H9 (cell line): ENCODE results near the gene RBM34. TPM values are rescaled to one million over a fixed set of nuclear protein-coding genes. Genes with fewer than 3 reads are reported as not detected.

ENCODE experiments used
- DNase-seq: peaks from one replicate; pipeline ENCODE4 v3.0.0-alpha.2; 2017
- H2AFZ ChIP-seq: one replicate; pipeline ENCODE4 v1.6.1; 2013; ENCODE audit warnings: mild to moderate bottlenecking, low read length, control low read depth, moderate library complexity
- H2AK5ac ChIP-seq: 2 replicates; pipeline ENCODE4 v1.6.1; 2013; ENCODE audit warnings: low read length, control low read depth, mixed read lengths; ENCODE audit not compliant: insufficient read length
- H2BK120ac ChIP-seq: one replicate; pipeline ENCODE4 v1.6.1; 2013; ENCODE audit warnings: low read depth, mild to moderate bottlenecking, low read length, control low read depth, inconsistent platforms; ENCODE audit not compliant: poor library complexity, severe bottlenecking
- H2BK12ac ChIP-seq: 2 replicates; pipeline ENCODE4 v1.6.1; 2013; ENCODE audit warnings: low read length, control low read depth, mixed read lengths, low read depth; ENCODE audit not compliant: insufficient read length
- H2BK15ac ChIP-seq: 2 replicates; pipeline ENCODE4 v1.6.1; 2013; ENCODE audit warnings: low read depth, low read length, control low read depth
- H2BK20ac ChIP-seq: one replicate; pipeline ENCODE4 v1.6.1; 2013; ENCODE audit warnings: low read depth, mild to moderate bottlenecking, low read length, control low read depth, inconsistent platforms; ENCODE audit not compliant: poor library complexity, severe bottlenecking
- H2BK5ac ChIP-seq: 2 replicates; pipeline ENCODE4 v1.6.1; 2013; ENCODE audit warnings: low read length, control low read depth, mixed read lengths; ENCODE audit not compliant: insufficient read length
- H3K14ac ChIP-seq: 2 replicates; pipeline ENCODE4 v1.6.1; 2013; ENCODE audit warnings: low read length, control low read depth; ENCODE audit not compliant: insufficient read depth
- H3K18ac ChIP-seq: 2 replicates; pipeline ENCODE4 v1.6.1; 2013; ENCODE audit warnings: low read depth, mild to moderate bottlenecking, mixed read lengths, low read length, control low read depth; ENCODE audit not compliant: insufficient read length
- H3K23ac ChIP-seq: 2 replicates; pipeline ENCODE4 v1.6.1; 2013; ENCODE audit warnings: low read length, control low read depth, mixed read lengths, low read depth; ENCODE audit not compliant: insufficient read length
- H3K23me2 ChIP-seq: 2 replicates; pipeline ENCODE4 v1.6.1; 2013; ENCODE audit warnings: low read depth, mild to moderate bottlenecking, mixed read lengths, low read length, control low read depth; ENCODE audit not compliant: insufficient read length, poor library complexity, severe bottlenecking
- H3K27ac ChIP-seq: 2 replicates; pipeline ENCODE4 v1.5.1; 2013; ENCODE audit warnings: low read length, control low read depth, mixed read lengths, low read depth; ENCODE audit not compliant: insufficient read length
- H3K27me3 ChIP-seq: 2 replicates; pipeline ENCODE4 v1.6.1; 2013; ENCODE audit warnings: low read length, control low read depth, inconsistent platforms; ENCODE audit not compliant: insufficient read depth
- H3K4ac ChIP-seq: 2 replicates; pipeline ENCODE4 v1.6.1; 2013; ENCODE audit warnings: low read depth, mild to moderate bottlenecking, control low read depth, inconsistent platforms, low read length, moderate library complexity
- H3K4me1 ChIP-seq: 2 replicates; pipeline ENCODE4 v1.6.1; 2013; ENCODE audit warnings: low read length, control low read depth, inconsistent platforms; ENCODE audit not compliant: insufficient read depth
- H3K4me2 ChIP-seq: 2 replicates; pipeline ENCODE4 v1.6.1; 2013; ENCODE audit warnings: low read length, control low read depth, mixed read lengths; ENCODE audit not compliant: insufficient read length, insufficient read depth
- H3K56ac ChIP-seq: 2 replicates; pipeline ENCODE4 v1.6.1; 2013; ENCODE audit warnings: low read depth, mild to moderate bottlenecking, mixed read lengths, low read length, control low read depth; ENCODE audit not compliant: insufficient read length
- H3K79me1 ChIP-seq: 2 replicates; pipeline ENCODE4 v1.6.1; 2013; ENCODE audit warnings: low read depth, mild to moderate bottlenecking, moderate library complexity, low read length, control low read depth, inconsistent platforms; ENCODE audit not compliant: insufficient read depth, poor library complexity, severe bottlenecking
- H3K79me2 ChIP-seq: 2 replicates; pipeline ENCODE4 v1.6.1; 2013; ENCODE audit warnings: low read length, control low read depth, inconsistent platforms; ENCODE audit not compliant: insufficient read depth
- H3K9ac ChIP-seq: 2 replicates; pipeline ENCODE4 v1.6.1; 2013; ENCODE audit warnings: low read length, control low read depth, mixed read lengths; ENCODE audit not compliant: insufficient read length; ENCODE audit errors: extremely low read depth
- H3K9me3 ChIP-seq: one replicate; pipeline ENCODE4 v1.6.1; 2013; ENCODE audit warnings: low read depth, low read length, inconsistent platforms; ENCODE audit not compliant: control insufficient read depth
- H3T11ph ChIP-seq: one replicate; pipeline ENCODE4 v1.6.1; 2013; ENCODE audit warnings: mild to moderate bottlenecking, low read length, control low read depth, inconsistent platforms
- H4K20me1 ChIP-seq: one replicate; pipeline ENCODE4 v1.6.1; 2013; ENCODE audit not compliant: control insufficient read depth, insufficient read length, insufficient read depth
- H4K5ac ChIP-seq: 2 replicates; pipeline ENCODE4 v1.6.1; 2013; ENCODE audit warnings: low read depth, mild to moderate bottlenecking, mixed read lengths, low read length, control low read depth; ENCODE audit not compliant: insufficient read length
- H4K8ac ChIP-seq: replicated peaks from 2 replicates; pipeline ENCODE4 v1.6.1; 2013; ENCODE audit warnings: low read length, control low read depth, mixed read lengths, low read depth; ENCODE audit not compliant: insufficient read length
- H4K91ac ChIP-seq: 2 replicates; pipeline ENCODE4 v1.6.1; 2013; ENCODE audit warnings: low read depth, mild to moderate bottlenecking, moderate library complexity, mixed read lengths, low read length, control low read depth; ENCODE audit not compliant: insufficient read length
- H3K27ac Mint-ChIP-seq, 3 experiments: 2 replicates in 2 of 3; 3 replicates in 1 of 3; pipeline ENCODE4 v1.8.0; 2020 to 2021; ENCODE audit warnings: mixed read lengths in 3 of 3, mild to moderate bottlenecking in 1 of 3, moderate library complexity in 1 of 3
- H3K27me3 Mint-ChIP-seq: 2 replicates; pipeline ENCODE4 v1.8.0; 2021; ENCODE audit warnings: low read depth, mild to moderate bottlenecking, moderate library complexity, mixed read lengths
- H3K36me3 Mint-ChIP-seq, 3 experiments: 2 replicates in 2 of 3; 3 replicates in 1 of 3; pipeline ENCODE4 v1.8.0; 2020 to 2021; ENCODE audit warnings: low read depth in 3 of 3, mixed read lengths in 3 of 3; ENCODE audit not compliant: insufficient read depth in 1 of 3
- H3K4me1 Mint-ChIP-seq, 2 experiments: 2 replicates each; pipeline ENCODE4 v1.8.0; 2020; ENCODE audit warnings: mixed read lengths in 2 of 2
- H3K4me3 Mint-ChIP-seq, 2 experiments: 2 replicates in 1 of 2; 3 replicates in 1 of 2; pipeline ENCODE4 v1.8.0; 2020 to 2021; ENCODE audit warnings: mild to moderate bottlenecking in 2 of 2, mixed read lengths in 2 of 2, moderate library complexity in 1 of 2
- H3K9me3 Mint-ChIP-seq, 2 experiments: 2 replicates in 1 of 2; 3 replicates in 1 of 2; pipeline ENCODE4 v1.8.0; 2020; ENCODE audit warnings: mild to moderate bottlenecking in 2 of 2, mixed read lengths in 2 of 2, moderate library complexity in 1 of 2
- WGBS: extraction: QIAGEN DNeasy Blood & Tissue Kit; methylation state at CpG from one replicate; pipeline ENCODE4 v1.1.7; 2013; ENCODE audit warnings: missing lambda C conversion rate, low lambda C conversion rate, mixed read lengths; ENCODE audit not compliant: insufficient read length; ENCODE audit errors: extremely low coverage; 5-methylcytosine and 5-hydroxymethylcytosine counted together
- total RNA-seq: library from RNA; stranded (reverse); gene quantifications from 2 replicates; pipeline ENCODE4 v1.2.1, GENCODE V29; 2021
- TF ChIP-seq, protein P1 (sequence below): fragments of 200-600 bp; sonication (generic); conservative IDR thresholded peaks from 3 replicates; pipeline ENCODE4 v1.8.0; 2021; ENCODE audit warnings: antibody characterized with exemption, mild to moderate bottlenecking

RBM34 gene
- total RNA-seq, 1 experiment from 2014 or later = 121 TPM

DNA sequence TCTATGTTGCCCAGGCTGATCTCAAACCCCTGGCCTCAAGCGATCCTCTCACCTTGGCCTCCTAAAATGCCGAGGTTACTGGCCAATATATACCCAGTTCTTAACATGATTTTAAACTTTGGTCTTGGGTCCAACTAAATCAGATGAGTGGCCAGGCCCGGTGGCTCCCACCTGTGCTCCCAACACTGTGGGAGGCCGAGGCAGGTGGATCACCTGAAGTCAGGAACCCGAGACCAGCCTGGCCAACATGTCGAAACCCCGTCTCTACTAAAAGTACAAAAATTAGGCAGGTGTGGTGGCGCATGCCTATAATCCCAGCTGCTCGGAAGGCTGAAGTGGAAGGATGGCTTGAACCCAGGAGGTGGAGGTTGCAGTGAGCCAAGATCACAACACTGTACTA lies 62.1 kb downstream of the RBM34 start:
- H3K79me1 ChIP-seq = no peaks in the 10 kb centered on the region
- no peaks in the 10 kb centered on the region for H3K79me2 ChIP-seq
- H3T11ph ChIP-seq = no peak overlapping the region
- no peak overlapping the region for H2BK5ac ChIP-seq
- no peak overlapping the region for H3K23ac ChIP-seq
- no peak overlapping the region for H3K9ac ChIP-seq
- H3K23me2 ChIP-seq = no peaks in the 10 kb centered on the region
- no peaks in the 10 kb centered on the region for H4K20me1 ChIP-seq
- no peak overlapping the region for H3K27ac ChIP-seq
- H3K9me3 ChIP-seq = no peaks in the 10 kb centered on the region
- no peak overlapping the region for H4K8ac ChIP-seq
- no peak for DNase-seq
- TF ChIP-seq, protein P1, sequence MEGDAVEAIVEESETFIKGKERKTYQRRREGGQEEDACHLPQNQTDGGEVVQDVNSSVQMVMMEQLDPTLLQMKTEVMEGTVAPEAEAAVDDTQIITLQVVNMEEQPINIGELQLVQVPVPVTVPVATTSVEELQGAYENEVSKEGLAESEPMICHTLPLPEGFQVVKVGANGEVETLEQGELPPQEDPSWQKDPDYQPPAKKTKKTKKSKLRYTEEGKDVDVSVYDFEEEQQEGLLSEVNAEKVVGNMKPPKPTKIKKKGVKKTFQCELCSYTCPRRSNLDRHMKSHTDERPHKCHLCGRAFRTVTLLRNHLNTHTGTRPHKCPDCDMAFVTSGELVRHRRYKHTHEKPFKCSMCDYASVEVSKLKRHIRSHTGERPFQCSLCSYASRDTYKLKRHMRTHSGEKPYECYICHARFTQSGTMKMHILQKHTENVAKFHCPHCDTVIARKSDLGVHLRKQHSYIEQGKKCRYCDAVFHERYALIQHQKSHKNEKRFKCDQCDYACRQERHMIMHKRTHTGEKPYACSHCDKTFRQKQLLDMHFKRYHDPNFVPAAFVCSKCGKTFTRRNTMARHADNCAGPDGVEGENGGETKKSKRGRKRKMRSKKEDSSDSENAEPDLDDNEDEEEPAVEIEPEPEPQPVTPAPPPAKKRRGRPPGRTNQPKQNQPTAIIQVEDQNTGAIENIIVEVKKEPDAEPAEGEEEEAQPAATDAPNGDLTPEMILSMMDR = no peak
- H2AK5ac ChIP-seq = no peak overlapping the region
- WGBS = no CpG with 5 or more reads among the region's 9 CpGs
- H3K18ac ChIP-seq = no peak overlapping the region
- no peak overlapping the region for H3K4me2 ChIP-seq
- Mint-ChIP-seq H3K9me3 (peaks cover 0 to 2% of the 10 kb centered on the region in 2 experiments; a peak in 1 of 5 replicates), H3K4me1 (peaks cover 15% of the 10 kb centered on the region in 2 experiments), H3K4me3 (no peak overlapping the region), H3K27ac (peak overlapping the region in 1 of 3 experiments; percentile 70; a peak in 1 of 7 replicates), H3K36me3 (peaks cover 0 to 3% (median 0%) of the 10 kb centered on the region in 3 experiments; a peak in 3 of 7 replicates), H3K27me3 (peaks cover 4% of the 10 kb centered on the region)
- H4K91ac ChIP-seq = no peak overlapping the region
- no peak overlapping the region for H2BK20ac ChIP-seq
- H3K4me1 ChIP-seq = no peaks in the 10 kb centered on the region
- no peak overlapping the region for H3K4ac ChIP-seq
- no peak overlapping the region for H2BK15ac ChIP-seq
- H2AFZ ChIP-seq = no peak overlapping the region
- H4K5ac ChIP-seq = no peak overlapping the region
- no peaks in the 10 kb centered on the region for H3K27me3 ChIP-seq
- no peak overlapping the region for H2BK12ac ChIP-seq
- H2BK120ac ChIP-seq = no peak overlapping the region
- no peak overlapping the region for H3K56ac ChIP-seq
- no peak overlapping the region for H3K14ac ChIP-seq
